Liver (tissue), 9 donors: Measurements from ENCODE around the gene TGIF2. TPM values are rescaled to one million over a fixed set of nuclear protein-coding genes. Genes with fewer than 3 reads are reported as not detected.

ENCODE experiments used
- DNase-seq: peaks from one replicate; pipeline ENCODE4 v3.0.0-alpha.2; 2017; ENCODE audit warnings: low spot score
- H3K27ac ChIP-seq, 2 donors: one replicate each; pipeline ENCODE4 v1.7.0; 2013; ENCODE audit warnings: inconsistent platforms in 2 of 2, low read length in 2 of 2, control low read depth in 1 of 2, low read depth in 1 of 2, mild to moderate bottlenecking in 1 of 2
- H3K27me3 ChIP-seq, 4 donors: one replicate each; pipeline versions ENCODE4 v1.6.1 to v1.7.0; 2013; ENCODE audit warnings: low read length in 3 of 4, inconsistent platforms in 1 of 4, mild to moderate bottlenecking in 1 of 4, moderate library complexity in 1 of 4; ENCODE audit not compliant: control insufficient read depth in 4 of 4, insufficient read depth in 4 of 4
- H3K36me3 ChIP-seq, 4 donors: one replicate each; pipeline versions ENCODE4 v1.6.1 to v1.7.0; 2013; ENCODE audit warnings: low read length in 3 of 4, mild to moderate bottlenecking in 3 of 4, low read depth in 1 of 4, moderate library complexity in 1 of 4; ENCODE audit not compliant: control insufficient read depth in 4 of 4, insufficient read depth in 3 of 4
- H3K4me1 ChIP-seq, 4 donors: one replicate each; pipeline versions ENCODE4 v1.6.1 to v1.7.0; 2013; ENCODE audit warnings: low read length in 3 of 4, mild to moderate bottlenecking in 3 of 4, moderate library complexity in 1 of 4; ENCODE audit not compliant: control insufficient read depth in 4 of 4, insufficient read depth in 4 of 4
- H3K4me3 ChIP-seq, 3 donors: one replicate each; pipeline versions ENCODE4 v1.6.1 to v1.7.0; 2013; ENCODE audit warnings: low read length in 3 of 3, control low read depth in 1 of 3, low read depth in 1 of 3, mild to moderate bottlenecking in 1 of 3
- H3K9ac ChIP-seq, 2 donors: one replicate each; pipeline ENCODE4 v1.7.0; 2013; ENCODE audit warnings: low read length in 2 of 2, mild to moderate bottlenecking in 2 of 2, moderate library complexity in 2 of 2, control low read depth in 1 of 2, low read depth in 1 of 2
- H3K9me3 ChIP-seq, 4 donors: one replicate each; pipeline versions ENCODE4 v1.6.1 to v1.7.0; 2013; ENCODE audit warnings: low read length in 3 of 4; ENCODE audit not compliant: control insufficient read depth in 4 of 4
- ATF3 ChIP-seq: IDR thresholded peaks from 2 replicates; pipeline ENCODE4 v1.6.1; 2016; ENCODE audit warnings: antibody characterized with exemption
- CTCF ChIP-seq: fragments of 150-350 bp; IDR thresholded peaks from 2 replicates; pipeline ENCODE4 v1.5.1; 2017; ENCODE audit warnings: improper control_type of control experiment, low read depth, low read length; ENCODE audit not compliant: missing input control
- EGR1 ChIP-seq, 2 donors: IDR thresholded peaks; 2 replicates each; pipeline ENCODE4 v1.6.1; 2016 to 2018; ENCODE audit warnings: antibody characterized with exemption in 2 of 2, low read depth in 2 of 2
- FOXA1 ChIP-seq: IDR thresholded peaks from 2 replicates; pipeline ENCODE4 v1.6.1; 2016; ENCODE audit warnings: antibody characterized with exemption
- FOXA2 ChIP-seq: IDR thresholded peaks from 2 replicates; pipeline ENCODE4 v1.6.1; 2016; ENCODE audit warnings: antibody characterized with exemption
- GABPA ChIP-seq, 2 donors: IDR thresholded peaks in 1 of 2; conservative IDR thresholded peaks in 1 of 2; 2 replicates each; pipeline ENCODE4 v1.6.1; 2016; ENCODE audit warnings: antibody characterized with exemption in 2 of 2, mild to moderate bottlenecking in 1 of 2, moderate library complexity in 1 of 2
- HNF4A ChIP-seq, 2 donors: conservative IDR thresholded peaks; 2 replicates each; pipeline ENCODE4 v1.6.1; 2016; ENCODE audit warnings: antibody characterized with exemption in 2 of 2, mild to moderate bottlenecking in 2 of 2
- HNF4G ChIP-seq: IDR thresholded peaks from 2 replicates; pipeline ENCODE4 v1.6.1; 2016; ENCODE audit warnings: antibody characterized with exemption
- JUND ChIP-seq, 2 donors: IDR thresholded peaks; 2 replicates each; pipeline ENCODE4 v1.6.1; 2016; ENCODE audit warnings: antibody characterized with exemption in 2 of 2
- MAX ChIP-seq: IDR thresholded peaks from 2 replicates; pipeline ENCODE4 v1.6.1; 2016; ENCODE audit warnings: antibody characterized with exemption
- NR2F2 ChIP-seq: IDR thresholded peaks from 2 replicates; pipeline ENCODE4 v1.6.1; 2016; ENCODE audit warnings: antibody characterized with exemption
- RAD21 ChIP-seq, 2 donors: IDR thresholded peaks; 2 replicates each; pipeline ENCODE4 v1.6.1; 2016; ENCODE audit warnings: antibody characterized with exemption in 2 of 2, mild to moderate bottlenecking in 2 of 2
- REST ChIP-seq: IDR thresholded peaks from 2 replicates; pipeline ENCODE4 v1.6.1; 2016; ENCODE audit warnings: antibody characterized with exemption, mild to moderate bottlenecking
- RXRA ChIP-seq, 2 donors: IDR thresholded peaks; 2 replicates each; pipeline ENCODE4 v1.6.1; 2017 to 2018; ENCODE audit warnings: antibody characterized with exemption in 2 of 2, mild to moderate bottlenecking in 1 of 2
- SP1 ChIP-seq: IDR thresholded peaks from 2 replicates; pipeline ENCODE4 v1.6.1; 2018; ENCODE audit warnings: antibody characterized with exemption, mild to moderate bottlenecking
- TAF1 ChIP-seq: conservative IDR thresholded peaks from 2 replicates; pipeline ENCODE4 v1.6.1; 2016; ENCODE audit warnings: antibody characterized with exemption, mild to moderate bottlenecking
- YY1 ChIP-seq: IDR thresholded peaks from 2 replicates; pipeline ENCODE4 v1.6.1; 2016; ENCODE audit warnings: antibody characterized with exemption, mild to moderate bottlenecking
- ZBTB33 ChIP-seq: IDR thresholded peaks from 2 replicates; pipeline ENCODE4 v1.6.1; 2016; ENCODE audit warnings: antibody characterized with exemption
- WGBS: extraction: QIAGEN DNeasy Blood & Tissue Kit; methylation state at CpG from one replicate; pipeline ENCODE4 v1.1.7; 2013; 5-methylcytosine and 5-hydroxymethylcytosine counted together
- polyA plus RNA-seq, 2 donors: library from polyadenylated mRNA; stranded (reverse) in 1 of 2; unstranded in 1 of 2; fragments of 200-250 nt in 1 of 2; fragments of >200 nt in 1 of 2; fragmentation: Nextera tagmentation in 1 of 2; extraction: Ambion mirVana in 1 of 2; gene quantifications; one replicate each; pipeline versions ENCODE4 v1.2.1 to v1.2.3, GENCODE V29; 2013 to 2015
- total RNA-seq, 2 donors: library from RNA; depleted of rRNA; stranded (reverse); fragments of >200 nt; gene quantifications; one replicate each; pipeline ENCODE4 v1.2.3, GENCODE V29; 2014
- donor health status: healthy.
- donor health status: healthy.
- donor health status: healthy.
- donor health status: healthy.
- donor health status: healthy.

Gene TGIF2
- total and polyA plus RNA-seq, 4 donors, result 3.7 to 7.9 (median 4.3) TPM

GRCh38 chr20:36632487-36633284 lies 59.3 kb downstream of the TGIF2 start:
- DNase-seq, result no peak
- Histone ChIP-seq H3K27me3 (no peaks in the 10 kb centered on the region), H3K9ac (no peak overlapping the region), H3K4me1 (no peaks in the 10 kb centered on the region), H3K27ac (no peak overlapping the region), H3K4me3 (no peak overlapping the region), H3K36me3 (no peaks in the 10 kb centered on the region), H3K9me3 (no peaks in the 10 kb centered on the region)
- WGBS, result 88% methylated on average over 14 of the region's 14 CpGs
- TF ChIP-seq FOXA1, result no peak
- no peak for TF ChIP-seq ATF3
- TF ChIP-seq RXRA (IDR thresholded peaks at IDR 0.05), result no peak
- TF ChIP-seq MAX, result no peak
- no peak for TF ChIP-seq FOXA2
- TF ChIP-seq REST, result no peak
- TF ChIP-seq TAF1, result no peak
- no peak for TF ChIP-seq ZBTB33
- no peak for TF ChIP-seq NR2F2
- no peak for TF ChIP-seq EGR1 (IDR thresholded peaks at IDR 0.05; ENCODE audit: low read depth in 2 of 2)
- TF ChIP-seq SP1, result no peak
- no peak for TF ChIP-seq CTCF
- no peak for TF ChIP-seq YY1
- no peak for TF ChIP-seq RAD21 (IDR thresholded peaks at IDR 0.05)
- TF ChIP-seq JUND (IDR thresholded peaks at IDR 0.05), result no peak
- TF ChIP-seq HNF4A (conservative IDR thresholded peaks at IDR 0.05), result no peak
- TF ChIP-seq HNF4G, result no peak
- no peak for TF ChIP-seq GABPA (IDR thresholded peaks at IDR 0.05 in 1 of 2, conservative IDR thresholded peaks at IDR 0.05 in 1 of 2)
